HEK293 (cell line): ENCODE measurements around the gene PBXIP1.

ENCODE experiments used
- CTCF ChIP-seq: fragments of 450-650 bp; formaldehyde crosslinking; IDR thresholded peaks from 2 replicates; pipeline ENCODE4 v1.5.1; 2016; ENCODE audit warnings: missing biosample characterization, missing genetic modification characterization
- TRIM28 ChIP-seq: IDR thresholded peaks from 2 replicates; pipeline ENCODE4 v1.6.1; 2011; ENCODE audit warnings: low read length, control low read depth, borderline replicate concordance
- YY1 ChIP-seq: fragments of 450-650 bp; formaldehyde crosslinking; IDR thresholded peaks from 2 replicates; pipeline ENCODE4 v1.5.1; 2018; ENCODE audit warnings: missing biosample characterization, missing genetic modification characterization
- ZBTB48 ChIP-seq: fragments of 450-650 bp; formaldehyde crosslinking; IDR thresholded peaks from 2 replicates; pipeline ENCODE4 v1.5.1; 2016; ENCODE audit warnings: missing biosample characterization, missing genetic modification characterization
- ZBTB8A ChIP-seq: fragments of 450-650 bp; formaldehyde crosslinking; IDR thresholded peaks from 2 replicates; pipeline ENCODE4 v1.5.1; 2016; ENCODE audit warnings: missing biosample characterization, missing genetic modification characterization
- ZFP69B ChIP-seq: fragments of 450-650 bp; formaldehyde crosslinking; IDR thresholded peaks from 2 replicates; pipeline ENCODE4 v1.5.1; 2016; ENCODE audit warnings: missing biosample characterization, missing genetic modification characterization
- ZNF184 ChIP-seq: fragments of 450-650 bp; IDR thresholded peaks from 2 replicates; pipeline ENCODE4 v1.5.1; 2018; ENCODE audit warnings: missing biosample characterization, mild to moderate bottlenecking, missing genetic modification characterization
- ZNF202 ChIP-seq: fragments of 450-650 bp; formaldehyde crosslinking; IDR thresholded peaks from 2 replicates; pipeline ENCODE4 v1.5.1; 2016; ENCODE audit warnings: missing biosample characterization, missing genetic modification characterization, borderline replicate concordance
- ZNF670 ChIP-seq: fragments of 450-650 bp; formaldehyde crosslinking; IDR thresholded peaks from 2 replicates; pipeline ENCODE4 v1.5.1; 2016; ENCODE audit warnings: missing biosample characterization, missing genetic modification characterization, low read depth
- ZNF792 ChIP-seq: fragments of 450-650 bp; formaldehyde crosslinking; IDR thresholded peaks from 2 replicates; pipeline ENCODE4 v1.5.1; 2016; ENCODE audit warnings: missing biosample characterization, missing genetic modification characterization
- TF ChIP-seq, protein P1 (sequence below): fragments of 450-650 bp; formaldehyde crosslinking; IDR thresholded peaks from 2 replicates; pipeline ENCODE4 v1.5.1; 2016; ENCODE audit warnings: missing biosample characterization, missing genetic modification characterization
- TF ChIP-seq, protein P2 (sequence below): fragments of 450-650 bp; formaldehyde crosslinking; IDR thresholded peaks from 2 replicates; pipeline ENCODE4 v1.5.1; 2016; ENCODE audit warnings: missing biosample characterization, missing genetic modification characterization
- TF ChIP-seq, protein P3 (sequence below): fragments of 450-650 bp; formaldehyde crosslinking; IDR thresholded peaks from 2 replicates; pipeline ENCODE4 v1.5.1; 2016; ENCODE audit warnings: missing biosample characterization, missing genetic modification characterization, low read depth

- TF ChIP-seq TRIM28 (no peak), CTCF (tag by site-specific recombination) (no peak), ZBTB8A (tag by site-specific recombination) (no peak), ZFP69B (tag by site-specific recombination) (no peak), YY1 (tag by site-specific recombination) (no peak), ZNF184 (tag by site-specific recombination) (no peak), ZNF202 (tag by site-specific recombination) (no peak), ZNF792 (tag by site-specific recombination) (no peak), ZBTB48 (no peak), ZNF670 (tag by site-specific recombination) (no peak)
- TF ChIP-seq, protein P1, sequence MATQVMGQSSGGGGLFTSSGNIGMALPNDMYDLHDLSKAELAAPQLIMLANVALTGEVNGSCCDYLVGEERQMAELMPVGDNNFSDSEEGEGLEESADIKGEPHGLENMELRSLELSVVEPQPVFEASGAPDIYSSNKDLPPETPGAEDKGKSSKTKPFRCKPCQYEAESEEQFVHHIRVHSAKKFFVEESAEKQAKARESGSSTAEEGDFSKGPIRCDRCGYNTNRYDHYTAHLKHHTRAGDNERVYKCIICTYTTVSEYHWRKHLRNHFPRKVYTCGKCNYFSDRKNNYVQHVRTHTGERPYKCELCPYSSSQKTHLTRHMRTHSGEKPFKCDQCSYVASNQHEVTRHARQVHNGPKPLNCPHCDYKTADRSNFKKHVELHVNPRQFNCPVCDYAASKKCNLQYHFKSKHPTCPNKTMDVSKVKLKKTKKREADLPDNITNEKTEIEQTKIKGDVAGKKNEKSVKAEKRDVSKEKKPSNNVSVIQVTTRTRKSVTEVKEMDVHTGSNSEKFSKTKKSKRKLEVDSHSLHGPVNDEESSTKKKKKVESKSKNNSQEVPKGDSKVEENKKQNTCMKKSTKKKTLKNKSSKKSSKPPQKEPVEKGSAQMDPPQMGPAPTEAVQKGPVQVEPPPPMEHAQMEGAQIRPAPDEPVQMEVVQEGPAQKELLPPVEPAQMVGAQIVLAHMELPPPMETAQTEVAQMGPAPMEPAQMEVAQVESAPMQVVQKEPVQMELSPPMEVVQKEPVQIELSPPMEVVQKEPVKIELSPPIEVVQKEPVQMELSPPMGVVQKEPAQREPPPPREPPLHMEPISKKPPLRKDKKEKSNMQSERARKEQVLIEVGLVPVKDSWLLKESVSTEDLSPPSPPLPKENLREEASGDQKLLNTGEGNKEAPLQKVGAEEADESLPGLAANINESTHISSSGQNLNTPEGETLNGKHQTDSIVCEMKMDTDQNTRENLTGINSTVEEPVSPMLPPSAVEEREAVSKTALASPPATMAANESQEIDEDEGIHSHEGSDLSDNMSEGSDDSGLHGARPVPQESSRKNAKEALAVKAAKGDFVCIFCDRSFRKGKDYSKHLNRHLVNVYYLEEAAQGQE (tag by site-specific recombination) = no peak
- TF ChIP-seq, protein P2, sequence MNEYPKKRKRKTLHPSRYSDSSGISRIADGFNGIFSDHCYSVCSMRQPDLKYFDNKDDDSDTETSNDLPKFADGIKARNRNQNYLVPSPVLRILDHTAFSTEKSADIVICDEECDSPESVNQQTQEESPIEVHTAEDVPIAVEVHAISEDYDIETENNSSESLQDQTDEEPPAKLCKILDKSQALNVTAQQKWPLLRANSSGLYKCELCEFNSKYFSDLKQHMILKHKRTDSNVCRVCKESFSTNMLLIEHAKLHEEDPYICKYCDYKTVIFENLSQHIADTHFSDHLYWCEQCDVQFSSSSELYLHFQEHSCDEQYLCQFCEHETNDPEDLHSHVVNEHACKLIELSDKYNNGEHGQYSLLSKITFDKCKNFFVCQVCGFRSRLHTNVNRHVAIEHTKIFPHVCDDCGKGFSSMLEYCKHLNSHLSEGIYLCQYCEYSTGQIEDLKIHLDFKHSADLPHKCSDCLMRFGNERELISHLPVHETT = no peak
- TF ChIP-seq, protein P3, sequence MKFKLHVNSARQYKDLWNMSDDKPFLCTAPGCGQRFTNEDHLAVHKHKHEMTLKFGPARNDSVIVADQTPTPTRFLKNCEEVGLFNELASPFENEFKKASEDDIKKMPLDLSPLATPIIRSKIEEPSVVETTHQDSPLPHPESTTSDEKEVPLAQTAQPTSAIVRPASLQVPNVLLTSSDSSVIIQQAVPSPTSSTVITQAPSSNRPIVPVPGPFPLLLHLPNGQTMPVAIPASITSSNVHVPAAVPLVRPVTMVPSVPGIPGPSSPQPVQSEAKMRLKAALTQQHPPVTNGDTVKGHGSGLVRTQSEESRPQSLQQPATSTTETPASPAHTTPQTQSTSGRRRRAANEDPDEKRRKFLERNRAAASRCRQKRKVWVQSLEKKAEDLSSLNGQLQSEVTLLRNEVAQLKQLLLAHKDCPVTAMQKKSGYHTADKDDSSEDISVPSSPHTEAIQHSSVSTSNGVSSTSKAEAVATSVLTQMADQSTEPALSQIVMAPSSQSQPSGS (tag by site-specific recombination) = no peak
These were observed 6.4 kb upstream of the PBXIP1 start for GRCh38 chr1:154962156-154962749.
